Measurements from ENCODE around the gene CORO2A.

DNA sequence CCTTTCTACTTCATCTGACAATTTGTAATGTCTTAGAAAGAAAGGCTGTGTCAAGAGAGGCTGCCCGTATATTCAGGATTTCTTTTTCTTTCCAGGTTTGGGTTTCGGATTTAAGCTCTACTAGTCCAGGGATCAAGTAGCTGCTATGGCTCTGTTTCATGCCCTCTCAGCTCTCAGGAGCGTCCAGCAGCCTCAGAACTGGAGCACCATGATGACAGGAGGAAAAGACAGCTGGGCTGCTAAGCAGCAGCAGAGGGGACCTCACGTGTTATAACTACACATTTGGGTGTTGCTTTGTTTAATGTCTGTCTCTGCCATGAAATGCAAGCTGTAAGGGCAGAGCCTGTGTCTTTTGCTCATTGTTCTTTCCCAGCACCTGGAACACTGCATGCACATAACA, 34.5 kb upstream of the CORO2A start:
- TF ChIP-seq, protein P1, sequence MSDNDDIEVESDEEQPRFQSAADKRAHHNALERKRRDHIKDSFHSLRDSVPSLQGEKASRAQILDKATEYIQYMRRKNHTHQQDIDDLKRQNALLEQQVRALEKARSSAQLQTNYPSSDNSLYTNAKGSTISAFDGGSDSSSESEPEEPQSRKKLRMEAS (CRISPR knock-in tag; IDR thresholded peaks at IDR 0.05), result no peak
- TF ChIP-seq ZNF416 (CRISPR knock-in tag; IDR thresholded peaks at IDR 0.05), result no peak
- TF ChIP-seq, protein P2, sequence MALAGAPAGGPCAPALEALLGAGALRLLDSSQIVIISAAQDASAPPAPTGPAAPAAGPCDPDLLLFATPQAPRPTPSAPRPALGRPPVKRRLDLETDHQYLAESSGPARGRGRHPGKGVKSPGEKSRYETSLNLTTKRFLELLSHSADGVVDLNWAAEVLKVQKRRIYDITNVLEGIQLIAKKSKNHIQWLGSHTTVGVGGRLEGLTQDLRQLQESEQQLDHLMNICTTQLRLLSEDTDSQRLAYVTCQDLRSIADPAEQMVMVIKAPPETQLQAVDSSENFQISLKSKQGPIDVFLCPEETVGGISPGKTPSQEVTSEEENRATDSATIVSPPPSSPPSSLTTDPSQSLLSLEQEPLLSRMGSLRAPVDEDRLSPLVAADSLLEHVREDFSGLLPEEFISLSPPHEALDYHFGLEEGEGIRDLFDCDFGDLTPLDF (CRISPR knock-in tag; IDR thresholded peaks at IDR 0.05), result no peak
- TF ChIP-seq, protein P3, sequence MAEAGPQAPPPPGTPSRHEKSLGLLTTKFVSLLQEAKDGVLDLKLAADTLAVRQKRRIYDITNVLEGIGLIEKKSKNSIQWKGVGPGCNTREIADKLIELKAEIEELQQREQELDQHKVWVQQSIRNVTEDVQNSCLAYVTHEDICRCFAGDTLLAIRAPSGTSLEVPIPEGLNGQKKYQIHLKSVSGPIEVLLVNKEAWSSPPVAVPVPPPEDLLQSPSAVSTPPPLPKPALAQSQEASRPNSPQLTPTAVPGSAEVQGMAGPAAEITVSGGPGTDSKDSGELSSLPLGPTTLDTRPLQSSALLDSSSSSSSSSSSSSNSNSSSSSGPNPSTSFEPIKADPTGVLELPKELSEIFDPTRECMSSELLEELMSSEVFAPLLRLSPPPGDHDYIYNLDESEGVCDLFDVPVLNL (CRISPR knock-in tag; IDR thresholded peaks at IDR 0.05; ENCODE audit: borderline replicate concordance, low read depth), result no peak
- TF ChIP-seq, protein P4, sequence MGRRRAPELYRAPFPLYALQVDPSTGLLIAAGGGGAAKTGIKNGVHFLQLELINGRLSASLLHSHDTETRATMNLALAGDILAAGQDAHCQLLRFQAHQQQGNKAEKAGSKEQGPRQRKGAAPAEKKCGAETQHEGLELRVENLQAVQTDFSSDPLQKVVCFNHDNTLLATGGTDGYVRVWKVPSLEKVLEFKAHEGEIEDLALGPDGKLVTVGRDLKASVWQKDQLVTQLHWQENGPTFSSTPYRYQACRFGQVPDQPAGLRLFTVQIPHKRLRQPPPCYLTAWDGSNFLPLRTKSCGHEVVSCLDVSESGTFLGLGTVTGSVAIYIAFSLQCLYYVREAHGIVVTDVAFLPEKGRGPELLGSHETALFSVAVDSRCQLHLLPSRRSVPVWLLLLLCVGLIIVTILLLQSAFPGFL (CRISPR knock-in tag; IDR thresholded peaks at IDR 0.05; ENCODE audit: borderline replicate concordance), result no peak
